IMR-90 (cell line): ENCODE data around the gene KRT27. TPM values are rescaled to one million over a fixed set of nuclear protein-coding genes. Genes with fewer than 3 reads are reported as not detected.

Experiments
- ATAC-seq: fragments of 200-7000 bp; cut with Tn5 transposase; 2 replicates; pipeline ENCODE4 v1.9.1; 2020; ENCODE audit warnings: low read depth, mild to moderate bottlenecking, moderate library complexity
- BruUV-seq: library from RNA; stranded (reverse); fragments of 400-500 nt; replicated peaks from 2 replicates; lab custom pipeline; 2021; lab: Mats Ljungman, UMichigan
- CTCF ChIA-PET: fragments of 300-600 bp; formaldehyde crosslinking; extraction: SDS; loops from one replicate; lab custom pipeline; 2021; ENCODE audit warnings: antibody characterized with exemption; lab: Yijun Ruan, JAX
- POLR2A ChIA-PET: fragments of 300-600 bp; sonication (Branson Sonifier 250); formaldehyde crosslinking; loops from one replicate; lab custom pipeline; 2022; ENCODE audit warnings: antibody characterized with exemption; ENCODE audit not compliant: unreplicated experiment; lab: Charles Lee
- DNase-seq: peaks from one replicate; pipeline ENCODE4 v3.0.0; 2013
- H2AFZ ChIP-seq: replicated peaks from 2 replicates; pipeline ENCODE3; 2013; ENCODE audit warnings: low read length, mild to moderate bottlenecking; ENCODE audit not compliant: poor library complexity
- H2AK5ac ChIP-seq: 2 replicates; pipeline ENCODE4 v1.6.1; 2013; ENCODE audit warnings: low read depth, low read length, inconsistent platforms
- H2AK9ac ChIP-seq: replicated peaks from 2 replicates; pipeline ENCODE3; 2013; ENCODE audit warnings: mild to moderate bottlenecking, low read depth, low read length, moderate library complexity; ENCODE audit not compliant: poor library complexity
- H2BK120ac ChIP-seq: 2 replicates; pipeline ENCODE4 v1.6.1; 2013; ENCODE audit warnings: low read depth, low read length, inconsistent platforms
- H2BK15ac ChIP-seq: 3 replicates; pipeline ENCODE4 v1.6.1; 2013; ENCODE audit warnings: low read depth, low read length, inconsistent platforms
- H2BK20ac ChIP-seq: 2 replicates; pipeline ENCODE4 v1.6.1; 2013; ENCODE audit warnings: low read depth, mild to moderate bottlenecking, inconsistent platforms, low read length, moderate library complexity
- H2BK5ac ChIP-seq: 2 replicates; pipeline ENCODE4 v1.6.1; 2013; ENCODE audit warnings: mild to moderate bottlenecking, low read depth, low read length, inconsistent platforms; ENCODE audit not compliant: poor library complexity, severe bottlenecking
- H3K14ac ChIP-seq: replicated peaks from 2 replicates; pipeline ENCODE4 v1.6.1; 2013; ENCODE audit warnings: low read depth, low read length, inconsistent platforms
- H3K18ac ChIP-seq: 2 replicates; pipeline ENCODE4 v1.6.1; 2013; ENCODE audit warnings: low read depth, low read length, control low read depth
- H3K23ac ChIP-seq: 2 replicates; pipeline ENCODE4 v1.6.1; 2013; ENCODE audit warnings: low read depth, low read length, inconsistent platforms
- H3K27ac ChIP-seq: 2 replicates; pipeline ENCODE4 v1.5.1; 2013; ENCODE audit warnings: mild to moderate bottlenecking, control low read depth, low read length; ENCODE audit not compliant: insufficient read depth
- H3K27me3 ChIP-seq: 2 replicates; pipeline ENCODE4 v1.6.1; 2013; ENCODE audit warnings: low read length; ENCODE audit not compliant: control insufficient read depth, insufficient read depth
- H3K36me3 ChIP-seq: 2 replicates; pipeline ENCODE4 v1.6.1; 2013; ENCODE audit warnings: low read length, mixed read lengths; ENCODE audit not compliant: control insufficient read depth, insufficient read depth
- H3K4ac ChIP-seq: 2 replicates; pipeline ENCODE4 v1.6.1; 2013; ENCODE audit warnings: low read depth, low read length, inconsistent platforms
- H3K4me1 ChIP-seq: 2 replicates; pipeline ENCODE4 v1.6.1; 2013; ENCODE audit warnings: low read length, mixed read lengths; ENCODE audit not compliant: control insufficient read depth, insufficient read depth
- H3K4me2 ChIP-seq: 2 replicates; pipeline ENCODE4 v1.6.1; 2013; ENCODE audit warnings: low read depth, mild to moderate bottlenecking, control low read depth, low read length, moderate library complexity
- H3K4me3 ChIP-seq: 2 replicates; pipeline ENCODE4 v1.5.1; 2013; ENCODE audit warnings: low read depth, mild to moderate bottlenecking, control low read depth, low read length, moderate library complexity; ENCODE audit not compliant: insufficient read depth
- H3K56ac ChIP-seq: 2 replicates; pipeline ENCODE4 v1.6.1; 2013; ENCODE audit warnings: low read length, inconsistent platforms; ENCODE audit not compliant: insufficient read depth; ENCODE audit errors: extremely low read depth
- H3K79me1 ChIP-seq, 2 experiments: 2 replicates each; pipeline ENCODE4 v1.6.1; 2013; ENCODE audit warnings: low read length in 2 of 2, inconsistent platforms in 1 of 2, low read depth in 1 of 2
- H3K9ac ChIP-seq: 2 replicates; pipeline ENCODE4 v1.6.1; 2013; ENCODE audit warnings: low read depth, low read length, control low read depth
- H3K9me1 ChIP-seq: 2 replicates; pipeline ENCODE4 v1.6.1; 2013; ENCODE audit warnings: low read length, inconsistent platforms; ENCODE audit not compliant: insufficient read depth
- H3K9me3 ChIP-seq: 2 replicates; pipeline ENCODE4 v1.6.1; 2013; ENCODE audit warnings: low read length; ENCODE audit not compliant: control insufficient read depth, insufficient read depth
- H4K20me1 ChIP-seq: 2 replicates; pipeline ENCODE4 v1.6.1; 2013; ENCODE audit warnings: low read length, inconsistent platforms; ENCODE audit not compliant: insufficient read depth
- H4K5ac ChIP-seq: 2 replicates; pipeline ENCODE4 v1.6.1; 2013; ENCODE audit warnings: mild to moderate bottlenecking, low read depth, low read length, control low read depth
- H4K8ac ChIP-seq, 2 experiments: 2 replicates each; pipeline ENCODE4 v1.6.1; 2013; ENCODE audit warnings: low read depth in 2 of 2, low read length in 2 of 2, control low read depth in 1 of 2, inconsistent platforms in 1 of 2
- H4K91ac ChIP-seq: 2 replicates; pipeline ENCODE4 v1.6.1; 2013; ENCODE audit warnings: low read depth, low read length, inconsistent platforms; ENCODE audit not compliant: insufficient read depth
- BHLHE40 ChIP-seq: fragments of 150-350 bp; IDR thresholded peaks from 2 replicates; pipeline ENCODE4 v1.6.1; 2016; ENCODE audit warnings: mild to moderate bottlenecking, low read depth, low read length
- CEBPB ChIP-seq: IDR thresholded peaks from 2 replicates; pipeline ENCODE4 v1.6.1; 2012; ENCODE audit warnings: low read depth, low read length, improper control_type of control experiment
- CHD1 ChIP-seq: IDR thresholded peaks from 2 replicates; pipeline ENCODE4 v1.6.1; 2012; ENCODE audit warnings: low read depth, low read length, improper control_type of control experiment
- CTCF ChIP-seq: conservative IDR thresholded peaks from 2 replicates; pipeline ENCODE4 v1.5.1; 2012; ENCODE audit warnings: mild to moderate bottlenecking, low read depth, low read length, improper control_type of control experiment
- FOS ChIP-seq: fragments of 150-350 bp; IDR thresholded peaks from 2 replicates; pipeline ENCODE4 v1.6.1; 2016; ENCODE audit warnings: low read depth, low read length
- MAFK ChIP-seq: IDR thresholded peaks from 2 replicates; pipeline ENCODE4 v1.6.1; 2012; ENCODE audit warnings: low read depth, low read length, improper control_type of control experiment
- MAZ ChIP-seq: IDR thresholded peaks from 2 replicates; pipeline ENCODE4 v1.6.1; 2012; ENCODE audit warnings: low read depth, mild to moderate bottlenecking, low read length, improper control_type of control experiment, moderate library complexity, borderline replicate concordance
- MXI1 ChIP-seq: IDR thresholded peaks from 2 replicates; pipeline ENCODE4 v1.6.1; 2012; ENCODE audit warnings: low read depth, mild to moderate bottlenecking, low read length, moderate library complexity, borderline replicate concordance
- NFE2L2 ChIP-seq: fragments of 150-350 bp; IDR thresholded peaks from 2 replicates; pipeline ENCODE4 v1.6.1; 2016; ENCODE audit warnings: low read depth, mild to moderate bottlenecking, low read length
- POLR2A ChIP-seq: IDR thresholded peaks from 2 replicates; pipeline ENCODE4 v1.6.1; 2012; ENCODE audit warnings: mild to moderate bottlenecking, low read depth, low read length
- RAD21 ChIP-seq: IDR thresholded peaks from 2 replicates; pipeline ENCODE4 v1.6.1; 2012; ENCODE audit warnings: low read length, improper control_type of control experiment
- RCOR1 ChIP-seq: IDR thresholded peaks from 2 replicates; pipeline ENCODE4 v1.6.1; 2012; ENCODE audit warnings: mild to moderate bottlenecking, low read length, improper control_type of control experiment; ENCODE audit not compliant: insufficient replicate concordance
- RFX5 ChIP-seq: IDR thresholded peaks from 2 replicates; pipeline ENCODE4 v1.8.0; 2012; ENCODE audit warnings: low read depth, mild to moderate bottlenecking, low read length, moderate library complexity
- SMC3 ChIP-seq: fragments of 150-350 bp; IDR thresholded peaks from 2 replicates; pipeline ENCODE4 v1.6.1; 2016; ENCODE audit warnings: low read depth, mild to moderate bottlenecking, antibody characterized with exemption, low read length, moderate library complexity
- USF2 ChIP-seq: fragments of 150-350 bp; IDR thresholded peaks from 2 replicates; pipeline ENCODE4 v1.6.1; 2017; ENCODE audit warnings: mild to moderate bottlenecking, antibody characterized with exemption, low read length, low read depth
- WGBS, 2 experiments: methylation state at CpG; one replicate each; pipeline versions ENCODE4 v1.1.5 to v1.1.7; 2013; ENCODE audit warnings: missing lambda C conversion rate in 2 of 2; ENCODE audit not compliant: insufficient read length in 1 of 2; ENCODE audit errors: extremely low coverage in 2 of 2; 5-methylcytosine and 5-hydroxymethylcytosine counted together
- dilution Hi-C: fragments of 300-500 bp; cut with HindIII; formaldehyde crosslinking; loops from one replicate; pipeline ENCODE4 v1.14.3; 2018; ENCODE audit warnings: low sequenced_read_pairs; ENCODE audit not compliant: unreplicated experiment
- in situ Hi-C: fragments of 300-500 bp; cut with MboI; formaldehyde crosslinking; loops from 3 replicates; pipeline ENCODE4 v1.14.3; 2019; ENCODE audit warnings: low sequenced_read_pairs, inconsistent platforms, mixed read lengths
- intact Hi-C: fragments of 100-400 bp; cut with micrococcal nuclease; formaldehyde crosslinking; loops from 2 replicates; pipeline ENCODE4 v1.10.0; 2022
- polyA plus RNA-seq, 3 experiments: library from polyadenylated mRNA; depleted of rRNA; stranded (reverse); fragments of >200 nt; gene quantifications; 2 replicates each; pipeline ENCODE4 v1.2.3, GENCODE V29; 2012; ENCODE audit warnings: low replicate concordance in 1 of 3
- total RNA-seq: library from RNA; depleted of rRNA; stranded (reverse); fragments of >200 nt; gene quantifications from 2 replicates; pipeline ENCODE4 v1.2.3, GENCODE V29; 2012
- TF ChIP-seq, protein P1 (sequence below): fragments of 150-350 bp; IDR thresholded peaks from 2 replicates; pipeline ENCODE4 v1.6.1; 2016; ENCODE audit warnings: low read depth, mild to moderate bottlenecking, low read length, moderate library complexity, borderline replicate concordance

KRT27 gene
- total and polyA plus RNA-seq, 2 of the 4 experiments (the other 2 are of a cell fraction), result not detected

DNA sequence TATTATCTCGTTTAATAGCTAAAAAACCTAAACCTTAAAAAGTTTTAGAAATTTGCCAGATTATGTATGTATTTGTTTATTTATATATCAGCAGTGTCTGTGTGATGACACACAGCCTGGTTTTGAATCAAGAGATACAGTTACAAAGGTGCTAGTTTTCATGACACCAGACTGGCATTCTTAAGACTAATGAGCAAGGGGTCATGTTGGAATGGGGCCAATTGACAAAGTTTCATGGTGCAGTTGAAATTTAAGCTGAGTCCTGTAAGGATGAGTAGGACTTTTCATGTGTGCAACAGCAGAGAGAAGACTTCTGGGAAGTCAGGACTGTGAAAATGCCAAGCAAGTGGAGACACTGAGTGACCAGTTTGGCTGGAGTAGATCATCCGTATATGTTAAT lies 43.2 kb upstream of the KRT27 start:
- no peaks in the 10 kb centered on the region for H4K20me1 ChIP-seq
- ChIA-PET POLR2A (no interaction called here), CTCF (no interaction called here)
- H3K56ac ChIP-seq, result no peak overlapping the region
- peaks cover 7% of the 10 kb centered on the region; the same call in 1 of the 2 replicates for H3K4me1 ChIP-seq
- no peak overlapping the region for H2AK9ac ChIP-seq
- H3K9me1 ChIP-seq, result peaks cover 3% of the 10 kb centered on the region
- no peak overlapping the region for H2AFZ ChIP-seq
- no peak overlapping the region for H3K14ac ChIP-seq
- no peak overlapping the region for H4K91ac ChIP-seq
- WGBS, 2 experiments, result no CpG with 5 or more reads among the region's 2 CpGs
- no peak overlapping the region for H3K27ac ChIP-seq
- H3K4me2 ChIP-seq, result no peak overlapping the region
- no peak overlapping the region for H3K9ac ChIP-seq
- peaks cover 2% of the 10 kb centered on the region; the same call in 1 of the 2 replicates for H3K36me3 ChIP-seq
- intact Hi-C loops (no loop called here), in situ Hi-C loops (no loop called here), dilution Hi-C loops (no loop called here)
- H2AK5ac ChIP-seq, result no peak overlapping the region
- TF ChIP-seq POLR2A (no peak), CEBPB (no peak), SMC3 (no peak), BHLHE40 (no peak), RFX5 (no peak), MXI1 (no peak), USF2 (no peak), CTCF (no peak), NFE2L2 (no peak), MAZ (no peak), FOS (no peak), CHD1 (no peak), RCOR1 (no peak), MAFK (no peak), RAD21 (no peak)
- TF ChIP-seq, protein P1, sequence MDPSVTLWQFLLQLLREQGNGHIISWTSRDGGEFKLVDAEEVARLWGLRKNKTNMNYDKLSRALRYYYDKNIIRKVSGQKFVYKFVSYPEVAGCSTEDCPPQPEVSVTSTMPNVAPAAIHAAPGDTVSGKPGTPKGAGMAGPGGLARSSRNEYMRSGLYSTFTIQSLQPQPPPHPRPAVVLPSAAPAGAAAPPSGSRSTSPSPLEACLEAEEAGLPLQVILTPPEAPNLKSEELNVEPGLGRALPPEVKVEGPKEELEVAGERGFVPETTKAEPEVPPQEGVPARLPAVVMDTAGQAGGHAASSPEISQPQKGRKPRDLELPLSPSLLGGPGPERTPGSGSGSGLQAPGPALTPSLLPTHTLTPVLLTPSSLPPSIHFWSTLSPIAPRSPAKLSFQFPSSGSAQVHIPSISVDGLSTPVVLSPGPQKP, result no peak
- BruUV-seq, result no TSS peak
- H3K23ac ChIP-seq, result no peak overlapping the region
- no peak overlapping the region for H3K4ac ChIP-seq
- no peak overlapping the region for H3K4me3 ChIP-seq
- peaks cover 29 to 30% of the 10 kb centered on the region in 2 experiments for H3K79me1 ChIP-seq
- no peaks in the 10 kb centered on the region for H3K9me3 ChIP-seq
- no peak overlapping the region for H2BK5ac ChIP-seq
- H2BK20ac ChIP-seq, result no peak overlapping the region
- H2BK120ac ChIP-seq, result no peak overlapping the region
- ATAC-seq, result no peak
- peak; percentile 7 for DNase-seq
- no peak overlapping the region for H2BK15ac ChIP-seq
- no peak overlapping the region; the same call in 1 of the 2 replicates for H3K18ac ChIP-seq
- no peak overlapping the region for H4K5ac ChIP-seq
- no peak overlapping the region for H4K8ac ChIP-seq
- H3K27me3 ChIP-seq, result no peaks in the 10 kb centered on the region
